Suprapubic skin (tissue), 4 donors: Measurements from ENCODE around the gene FYTTD1.

Source experiments
- CTCF ChIP-seq, 2 donors: fragments of 200-600 bp in 1 of 2; fragments of 450-650 bp in 1 of 2; sonication (generic) in 1 of 2; IDR thresholded peaks; one replicate each; pipeline ENCODE4 v1.5.1; 2016 to 2019; ENCODE audit warnings: antibody characterized with exemption in 2 of 2, mild to moderate bottlenecking in 1 of 2, moderate library complexity in 1 of 2
- POLR2A ChIP-seq, 2 donors: fragments of 450-650 bp; IDR thresholded peaks; one replicate each; pipeline ENCODE4 v1.6.1; 2017; ENCODE audit warnings: antibody characterized with exemption in 2 of 2, mild to moderate bottlenecking in 2 of 2, moderate library complexity in 2 of 2
- POLR2AphosphoS5 ChIP-seq, 3 donors: sonication (generic); formaldehyde crosslinking; IDR thresholded peaks; one replicate each; pipeline ENCODE4 v1.6.1; 2017; ENCODE audit warnings: antibody characterized with exemption in 3 of 3

- TF ChIP-seq CTCF (IDR thresholded peaks at IDR 0.05) (no peak), POLR2A (IDR thresholded peaks at IDR 0.05) (no peak), POLR2AphosphoS5 (IDR thresholded peaks at IDR 0.05) (no peak)
These were observed 86.6 kb downstream of the FYTTD1 start for GRCh38 chr3:197836244-197836643.
